PFSK-1 (cell line): Measurements from ENCODE around the gene SMPDL3A.

Source experiments
- REST ChIP-seq, 2 experiments: IDR thresholded peaks; 2 replicates each; pipeline versions ENCODE4 v1.6.1 to v1.8.0; 2011 to 2012; ENCODE audit warnings: low read depth in 2 of 2, low read length in 2 of 2, control low read depth in 1 of 2, inconsistent platforms in 1 of 2, mild to moderate bottlenecking in 1 of 2, moderate library complexity in 1 of 2; ENCODE audit not compliant: insufficient read depth in 1 of 2
- TAF1 ChIP-seq: IDR thresholded peaks from 2 replicates; pipeline ENCODE4 v1.6.1; 2012; ENCODE audit warnings: low read length, control low read depth, borderline replicate concordance; ENCODE audit not compliant: insufficient read depth

- TF ChIP-seq TAF1: no peak
- no peak for TF ChIP-seq REST (IDR thresholded peaks at IDR 0.05; ENCODE audit: insufficient read depth in 1 of 2, low read depth in 2 of 2, low read length in 2 of 2)
These were observed 19.2 kb downstream of the SMPDL3A start for GRCh38 chr6:122808121-122808885.
